ENCODE results near the gene ZNF350. TPM values are rescaled to one million over a fixed set of nuclear protein-coding genes. Genes with fewer than 3 reads are reported as not detected.

ZNF350 gene
- total RNA-seq, 1 donor from 2014 or later = 8.2 TPM

- intact Hi-C loops (cut with DNase I) = no loop called here
- no peak for DNase-seq (ENCODE audit: low spot score)
Measured at GRCh38 chr19:51915324-51915867, 71.2 kb downstream of the ZNF350 start.

Other genes with a start within 250 kb of the ZNF350 start
- 5.4 TPM for gene FPR1, start 235.0 kb downstream of the ZNF350 start, total RNA-seq
- gene FPR2, start 225.7 kb downstream of the ZNF350 start, total RNA-seq = 1.4 TPM
- gene FPR3, start 191.7 kb downstream of the ZNF350 start, total RNA-seq = 3.2 TPM
- 9.4 TPM for gene ZNF577, start 98.9 kb downstream of the ZNF350 start, total RNA-seq
- 8.6 TPM for gene ZNF649, start 81.8 kb downstream of the ZNF350 start, total RNA-seq
- gene ZNF613, start 59.4 kb downstream of the ZNF350 start, total RNA-seq = 3.8 TPM
- gene ZNF615, start 21.4 kb upstream of the ZNF350 start, total RNA-seq = 11.8 TPM
- 6.4 TPM for gene ZNF614, start 41.5 kb upstream of the ZNF350 start, total RNA-seq
- 9.6 TPM for gene ZNF432, start 62.0 kb upstream of the ZNF350 start, total RNA-seq
- 13.2 TPM for gene ZNF841, start 108.9 kb upstream of the ZNF350 start, total RNA-seq
- 4.3 TPM for gene ZNF616, start 153.1 kb upstream of the ZNF350 start, total RNA-seq
- 5.9 TPM for gene ZNF836, start 184.8 kb upstream of the ZNF350 start, total RNA-seq
- 466 TPM for gene PPP2R1A, start 203.2 kb upstream of the ZNF350 start, total RNA-seq